Stimulated activated CD4-positive, alpha-beta T cell treated with anti-CD3 and anti-CD28 coated beads, TNF-alpha, amount 100 ng/mL, for 48 hours (primary cell): Measurements from ENCODE around the gene PITPNM1.

ENCODE experiments used
- DNase-seq, 3 donors: peaks; one replicate each; pipeline ENCODE4 v3.0.0-alpha.2; 2020; ENCODE audit warnings: low read depth in 3 of 3

The PITPNM1 gene

GRCh38 chr11:67503119-67504004 is 1.8 kb downstream of the PITPNM1 start:
- DNase-seq = no peak

- no peak for DNase-seq
Observed at GRCh38 chr11:67502328-67502979, 2.7 kb downstream of the PITPNM1 start.

DNA sequence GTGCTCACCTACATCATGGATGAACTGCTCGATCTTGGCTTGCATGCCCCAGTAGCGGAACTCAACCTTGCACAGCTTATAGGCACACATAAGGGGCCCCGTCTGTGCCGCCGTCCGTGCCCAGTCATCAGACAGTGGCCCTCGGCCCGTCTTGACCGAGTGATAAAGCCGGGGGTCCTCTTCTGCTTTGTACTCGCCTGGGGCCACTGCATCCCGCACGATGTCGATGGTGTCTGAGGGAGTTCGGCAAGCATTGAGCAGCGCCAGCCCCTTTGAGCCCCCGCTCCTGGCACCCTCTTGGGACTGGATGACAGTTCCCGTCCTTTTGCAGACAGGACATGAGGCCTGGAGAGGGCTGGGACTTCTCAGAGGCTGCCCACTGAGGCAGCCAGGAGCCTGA is 3.3 kb downstream of the PITPNM1 start:
- DNase-seq = no peak

DNA sequence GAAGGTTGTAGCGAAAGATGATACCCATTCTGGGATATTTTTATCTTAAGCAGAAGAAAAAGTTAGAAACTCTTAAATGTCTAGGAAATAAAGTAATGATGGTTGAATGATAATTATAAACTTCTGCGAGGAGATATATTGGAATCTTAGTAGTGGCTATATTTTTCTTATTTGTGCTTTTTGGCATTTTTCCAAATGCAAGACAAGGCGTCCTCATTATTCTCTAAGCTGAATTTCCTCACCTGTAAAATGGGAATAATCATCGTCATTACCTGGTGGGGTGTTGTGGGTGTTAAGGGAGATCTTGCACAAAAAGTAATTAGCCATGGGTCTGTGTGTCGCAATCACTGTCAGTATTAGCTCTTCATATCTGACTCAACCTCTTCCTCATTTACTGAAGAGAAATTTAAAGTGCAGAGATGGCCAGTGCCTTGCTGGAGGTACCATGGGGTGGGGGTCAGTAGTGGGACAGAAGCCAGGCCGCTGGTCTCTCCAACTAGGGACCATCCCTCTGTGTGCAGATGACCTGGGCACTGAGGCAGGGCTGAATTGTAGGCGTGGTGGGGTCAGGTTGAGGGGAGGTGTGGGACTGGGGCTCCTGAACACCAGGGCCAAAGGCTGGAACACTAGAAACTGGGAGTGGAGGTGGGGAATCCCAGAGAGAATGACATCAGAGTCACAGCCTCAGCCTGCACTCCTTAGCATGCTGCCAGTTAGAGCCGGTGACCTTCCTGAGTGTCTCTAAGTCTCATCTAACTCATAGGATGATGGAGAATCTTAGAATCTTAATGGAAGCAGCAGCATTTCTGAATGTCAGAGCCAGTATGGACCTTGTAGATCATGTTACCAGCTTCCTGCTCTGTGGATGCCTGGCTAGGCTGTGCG is 4.1 kb downstream of the PITPNM1 start:
- DNase-seq = no peak

GRCh38 chr11:67500484-67500821 is 4.7 kb downstream of the PITPNM1 start:
- no peak for DNase-seq

DNA sequence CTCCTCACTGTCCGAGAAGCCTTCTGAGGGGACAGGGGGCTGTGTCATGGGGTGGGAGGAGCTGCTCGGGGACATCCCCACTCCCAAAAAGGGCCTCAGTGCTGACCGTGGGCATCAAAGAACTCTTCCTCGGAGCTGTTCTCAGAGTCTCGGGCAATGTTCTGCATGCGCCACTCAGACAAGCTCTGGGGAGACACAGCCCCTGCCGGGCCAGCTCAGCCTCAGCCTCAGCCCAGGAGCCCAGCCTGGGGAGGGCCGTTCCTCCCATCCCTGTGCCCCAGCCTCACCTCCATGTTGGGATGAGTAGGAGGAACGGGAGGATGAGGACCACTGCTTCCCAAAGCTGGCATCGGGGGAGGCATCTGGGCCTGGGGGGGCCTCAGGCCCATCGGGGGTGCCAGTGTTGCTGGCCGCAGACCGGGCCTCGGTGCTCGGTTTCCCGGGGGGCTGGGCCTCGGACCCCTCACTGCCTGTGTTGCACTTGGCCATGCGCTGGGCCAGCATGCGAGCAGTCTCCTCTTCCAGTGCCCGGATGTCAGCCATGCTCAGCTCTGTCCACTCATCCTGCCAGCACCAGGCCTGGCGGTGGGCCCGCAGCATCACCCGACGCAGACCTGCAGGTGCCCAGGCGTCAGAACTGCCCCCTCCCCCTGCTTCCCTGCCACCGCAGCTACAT is 5.2 kb downstream of the PITPNM1 start:
- DNase-seq = no peak

DNA sequence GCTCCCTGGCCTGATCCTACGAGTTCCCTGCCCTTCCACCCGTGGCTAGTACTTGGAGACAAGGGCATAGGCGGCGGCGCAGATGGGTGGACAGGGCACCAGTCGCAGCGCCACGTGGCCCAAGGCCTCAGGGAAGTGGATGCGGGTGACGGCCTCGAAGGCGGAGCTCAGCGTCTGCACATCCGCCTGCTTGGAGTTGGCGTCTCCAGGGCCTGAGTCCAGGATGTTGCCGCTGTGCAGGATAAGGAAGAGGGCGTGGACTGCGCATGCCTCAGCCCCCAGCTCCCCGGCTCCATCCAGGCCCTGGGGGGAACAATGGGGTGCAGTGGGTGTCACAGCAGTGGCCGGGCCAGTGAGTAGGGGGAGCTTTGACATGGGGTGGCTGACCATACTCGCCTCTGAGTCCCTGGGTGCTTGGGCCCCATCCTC is 6.6 kb downstream of the PITPNM1 start:
- DNase-seq = no peak

DNA sequence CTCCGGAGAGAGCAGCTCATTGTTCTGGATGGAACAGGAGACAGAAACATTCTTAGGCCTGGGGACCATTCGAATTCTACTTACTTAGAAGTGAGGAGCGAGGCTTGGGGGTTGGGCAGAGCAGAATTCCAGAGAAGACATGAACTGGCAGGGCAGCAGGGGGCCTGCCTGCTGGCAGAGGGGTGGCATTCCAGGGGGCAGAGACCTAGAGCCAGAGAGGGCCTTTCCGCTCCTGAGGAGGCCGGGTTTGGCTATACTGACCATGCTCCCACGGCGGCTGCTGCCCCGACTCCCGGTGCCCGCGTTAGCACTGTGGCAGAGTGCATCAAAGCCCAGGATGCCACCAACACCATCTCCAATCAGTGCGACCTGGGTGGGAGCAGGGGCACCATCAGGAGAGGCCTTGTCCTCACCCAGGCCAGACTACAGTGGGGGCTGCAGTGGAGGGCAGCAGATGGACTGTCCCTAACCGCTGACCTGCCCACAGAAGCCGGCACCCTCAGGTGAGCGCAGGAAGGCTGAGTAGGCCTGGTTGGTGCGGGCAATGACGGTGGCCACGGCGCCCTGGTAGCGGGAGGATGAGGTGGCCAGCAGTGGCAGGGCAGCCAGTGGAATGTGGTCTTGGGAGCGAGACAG is 7.4 kb downstream of the PITPNM1 start:
- no peak for DNase-seq

DNA sequence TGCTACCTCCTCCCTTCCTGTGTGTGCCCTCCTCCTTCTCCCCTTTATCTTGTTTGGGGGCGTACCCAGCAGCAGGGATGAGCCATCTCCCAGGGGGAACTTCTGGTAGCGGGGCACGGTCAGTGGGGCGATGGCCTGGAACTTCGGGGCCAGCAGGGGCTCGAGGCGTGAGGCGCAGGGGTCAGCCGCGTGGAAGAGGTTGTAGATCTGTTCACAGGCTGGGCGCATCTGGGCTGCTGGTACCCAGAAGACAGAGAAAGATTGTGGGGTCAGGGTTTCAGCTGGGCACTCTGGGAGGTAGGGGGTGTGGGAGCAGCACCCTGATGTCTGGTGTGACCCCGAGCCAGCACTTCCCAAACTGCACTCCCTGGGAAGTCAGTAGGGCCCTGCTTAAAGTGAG is 9.1 kb downstream of the PITPNM1 start:
- no peak for DNase-seq

DNA sequence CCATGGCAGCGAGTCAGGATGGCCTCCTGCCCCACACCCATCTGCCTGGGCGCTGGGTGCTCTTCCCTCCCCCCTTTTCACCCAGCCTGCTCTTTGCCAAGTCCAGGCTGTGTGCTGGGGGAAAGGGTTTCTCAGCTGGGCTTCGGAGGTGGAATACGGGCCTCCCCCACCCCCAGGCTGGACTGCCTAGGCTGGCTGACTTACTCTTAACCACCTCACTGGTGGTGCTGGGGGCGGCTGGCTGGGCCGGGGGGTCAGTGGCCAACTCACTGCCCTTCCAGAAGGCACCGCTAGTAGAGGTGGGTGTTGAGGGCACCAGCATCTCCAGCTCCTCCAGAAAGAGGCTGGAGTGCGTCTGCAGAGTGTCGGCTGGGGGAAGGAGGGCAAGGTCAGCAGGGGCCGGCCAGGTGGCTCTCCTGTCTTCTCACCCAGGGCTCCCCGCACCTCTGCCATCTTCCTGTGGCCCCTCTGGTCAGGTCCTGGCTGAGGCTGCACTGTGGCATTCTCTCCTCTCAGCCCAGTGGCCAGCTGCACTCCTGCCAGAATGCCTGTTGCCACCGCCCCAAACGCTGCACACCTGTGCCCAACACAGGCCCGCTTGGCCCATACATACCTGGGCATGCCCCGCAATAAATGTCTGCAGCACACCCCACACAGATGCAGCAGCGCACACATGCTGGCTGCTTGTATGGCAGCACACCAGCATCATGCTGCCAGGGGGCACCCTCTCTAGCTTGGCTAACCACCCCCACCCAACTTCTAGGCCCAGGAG is 9.7 kb downstream of the PITPNM1 start:
- no peak for DNase-seq

- no peak for DNase-seq
Observed at GRCh38 chr11:67494371-67495233, 10.6 kb downstream of the PITPNM1 start.

DNA sequence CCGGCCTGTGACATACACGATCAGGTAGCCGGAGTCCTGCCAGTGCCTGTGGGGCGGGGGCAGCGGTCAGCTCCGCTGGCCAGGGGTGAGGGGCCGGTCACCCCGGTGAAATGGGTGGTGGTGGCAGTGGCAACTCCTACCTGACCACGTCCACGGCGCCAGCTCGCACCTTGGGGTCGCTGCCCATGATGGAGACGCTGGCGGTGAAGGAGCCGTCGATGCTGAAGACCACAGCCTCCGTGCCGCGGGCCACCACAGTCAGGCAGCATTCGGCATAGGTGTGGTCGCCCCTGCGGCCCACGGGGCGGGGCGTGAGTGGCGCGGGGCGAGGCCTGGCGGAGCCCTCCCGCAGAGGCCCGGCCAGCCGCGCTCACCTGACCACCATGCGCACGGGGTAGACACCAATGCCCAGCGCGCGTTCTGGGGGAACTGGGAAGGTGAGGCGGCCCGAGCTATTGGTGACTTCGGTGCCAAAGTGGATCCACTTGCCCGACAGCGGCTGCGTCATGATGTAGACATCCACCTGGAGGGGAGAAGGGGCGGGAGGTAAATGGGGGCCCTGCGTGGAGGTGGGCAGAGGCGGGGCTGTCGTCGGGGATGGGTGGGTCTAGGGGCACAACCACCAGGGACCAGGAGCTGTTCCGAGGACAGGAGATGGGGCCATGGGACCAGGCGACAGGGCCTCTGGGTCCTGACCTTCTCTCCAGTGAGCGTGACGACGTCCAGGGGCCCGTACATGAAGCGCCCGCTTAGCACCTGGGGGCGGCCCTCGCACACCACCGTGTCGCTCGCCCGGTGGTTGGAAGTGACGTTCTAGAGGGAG is 11.4 kb downstream of the PITPNM1 start:
- no peak for DNase-seq

GRCh38 chr11:67492801-67493547 is 12.2 kb downstream of the PITPNM1 start:
- no peak for DNase-seq

GRCh38 chr11:67492069-67492727 is 13.0 kb downstream of the PITPNM1 start:
- no peak for DNase-seq

GRCh38 chr11:67491276-67492068 is 13.7 kb downstream of the PITPNM1 start:
- DNase-seq = no peak

DNA sequence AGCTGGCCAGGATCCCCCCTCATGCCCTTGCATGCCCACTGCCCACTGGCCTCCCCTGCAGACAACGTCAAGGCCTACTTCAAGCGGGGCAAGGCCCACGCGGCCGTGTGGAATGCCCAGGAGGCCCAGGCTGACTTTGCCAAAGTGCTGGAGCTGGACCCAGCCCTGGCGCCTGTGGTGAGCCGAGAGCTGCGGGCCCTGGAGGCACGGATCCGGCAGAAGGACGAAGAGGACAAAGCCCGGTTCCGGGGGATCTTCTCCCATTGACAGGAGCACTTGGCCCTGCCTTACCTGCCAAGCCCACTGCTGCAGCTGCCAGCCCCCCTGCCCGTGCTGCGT is 14.5 kb downstream of the PITPNM1 start:
- DNase-seq = no peak
